ENCODE data around the gene ADAMTSL1.

ADAMTSL1 gene

GRCh38 chr9:18614651-18615050 lies 140.7 kb downstream of the ADAMTSL1 start:
- no peak for DNase-seq

DNA sequence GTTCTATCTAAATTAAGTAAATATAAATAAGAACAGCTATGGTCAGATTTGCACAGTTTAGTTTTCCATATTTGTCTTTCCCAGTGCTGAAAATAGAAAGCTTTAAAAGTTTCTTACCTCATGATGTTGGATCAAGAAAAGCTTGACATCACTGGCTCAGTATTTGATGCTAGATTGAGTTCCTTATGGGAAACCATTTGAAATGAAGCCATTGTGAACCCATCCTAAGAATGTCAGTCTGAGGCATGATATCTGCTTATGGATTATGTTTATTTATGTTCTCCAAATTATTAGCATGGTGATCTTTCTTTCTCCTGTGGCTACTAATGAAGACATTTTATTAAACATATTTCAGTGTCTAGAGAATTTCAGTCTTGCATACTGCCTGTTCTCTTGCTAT lies 143.0 kb downstream of the ADAMTSL1 start:
- no peak for DNase-seq

- no peak for DNase-seq
Measured at GRCh38 chr9:18617759-18618158, 143.8 kb downstream of the ADAMTSL1 start.

DNA sequence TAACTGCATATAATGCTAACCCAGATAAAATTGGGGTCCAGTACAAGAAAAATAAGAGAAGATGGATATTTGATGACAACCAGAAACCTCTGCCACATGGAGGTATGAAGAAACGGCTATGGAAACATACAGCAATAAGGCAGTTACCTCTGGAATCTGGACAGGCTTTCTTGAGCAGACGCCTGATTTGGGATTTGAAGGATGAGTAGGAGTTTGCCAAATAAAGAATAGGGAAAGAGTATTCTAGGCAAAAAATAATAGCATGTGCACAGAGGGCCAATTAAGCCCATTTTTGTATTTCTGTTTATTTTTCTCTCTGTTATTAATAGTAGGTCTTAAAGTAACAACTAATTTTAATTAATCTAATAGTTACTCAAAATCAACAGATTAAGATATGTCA lies 144.9 kb downstream of the ADAMTSL1 start:
- no peak for DNase-seq

GRCh38 chr9:18622186-18622836 lies 148.4 kb downstream of the ADAMTSL1 start:
- no peak for DNase-seq

GRCh38 chr9:18623221-18624079 lies 149.5 kb downstream of the ADAMTSL1 start:
- no peak for DNase-seq

- DNase-seq: no peak
Measured at GRCh38 chr9:18626046-18626698, 152.2 kb downstream of the ADAMTSL1 start.

DNA sequence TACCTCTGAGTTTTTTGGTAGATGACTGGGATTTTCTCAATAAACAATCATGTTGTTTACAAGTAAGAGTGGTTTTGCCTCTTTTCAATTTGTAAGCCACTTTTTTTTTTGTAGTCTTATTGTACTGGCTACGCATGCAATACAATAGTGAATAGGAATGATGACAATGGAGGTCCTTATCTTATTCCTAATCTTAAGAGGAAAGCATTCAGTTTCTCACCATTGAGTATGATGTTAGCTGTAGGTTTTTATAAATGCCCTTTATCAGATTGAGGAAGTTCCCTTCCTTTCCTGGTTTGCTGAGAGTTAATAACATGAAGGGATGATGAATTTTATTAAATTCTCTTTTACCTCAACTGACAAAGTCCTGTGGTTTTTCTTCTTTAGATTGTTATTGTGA lies 155.2 kb downstream of the ADAMTSL1 start:
- DNase-seq: no peak

- no peak for DNase-seq
Measured at GRCh38 chr9:18632632-18633403, 158.9 kb downstream of the ADAMTSL1 start.

DNA sequence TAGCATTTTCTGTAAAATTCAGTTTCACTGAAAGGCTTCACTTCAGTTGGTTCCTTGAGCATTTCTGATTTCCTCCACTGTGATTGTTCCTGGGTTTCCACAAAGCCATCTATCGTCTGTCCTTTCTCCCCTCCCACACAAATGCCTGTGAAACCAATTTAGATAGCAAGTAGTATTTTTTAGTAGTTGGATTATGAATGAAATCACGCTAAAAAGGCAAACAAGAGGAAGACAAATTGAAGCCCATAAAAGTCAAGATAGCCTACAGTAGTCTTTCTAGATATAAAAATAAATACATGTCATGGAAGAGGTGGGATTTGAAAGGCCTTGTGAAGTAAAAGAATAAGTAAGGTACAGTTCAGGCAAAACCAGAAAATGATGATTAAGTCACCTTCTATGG lies 162.8 kb downstream of the ADAMTSL1 start:
- no peak for DNase-seq

DNA sequence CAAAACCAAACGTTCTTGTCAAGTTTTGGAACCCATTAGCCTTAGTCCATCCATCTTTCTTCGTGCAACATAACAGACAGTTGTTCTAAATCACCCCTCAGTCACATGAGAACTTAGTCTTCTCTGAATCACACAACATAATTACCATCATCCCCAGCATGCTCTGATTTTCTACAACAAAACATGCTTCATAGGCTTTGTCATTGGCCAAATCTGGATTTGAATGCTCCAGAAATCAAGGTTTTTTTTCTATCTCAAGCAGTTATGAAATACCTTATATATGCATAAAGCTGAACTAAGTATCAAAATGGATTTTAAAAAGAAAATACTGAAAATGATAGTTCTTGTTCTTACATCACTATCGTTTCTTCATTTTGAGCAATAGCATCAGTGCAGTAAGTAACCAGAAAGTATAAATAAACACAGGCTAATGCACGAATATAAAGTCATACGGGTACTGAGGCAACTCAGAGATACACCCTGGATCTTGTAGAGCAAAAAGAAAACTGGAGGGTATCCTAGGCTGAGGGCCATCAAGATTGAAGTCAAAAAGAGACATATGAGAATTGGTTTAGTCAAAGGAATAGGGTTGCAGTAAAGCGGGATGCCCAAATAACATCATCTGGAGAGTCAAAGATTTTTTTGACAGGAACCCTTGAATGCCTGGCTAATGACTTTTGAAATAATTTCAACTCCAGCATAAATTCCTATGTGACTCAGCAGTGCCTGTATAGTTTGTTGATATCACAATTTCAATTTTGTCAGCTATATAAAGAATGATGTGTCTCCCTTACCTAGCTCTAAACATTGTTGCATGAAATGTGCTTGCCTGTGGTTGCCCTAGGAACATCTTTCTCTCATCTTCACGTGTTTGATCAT lies 164.7 kb downstream of the ADAMTSL1 start:
- DNase-seq: no peak

GRCh38 chr9:18639911-18640310 lies 166.0 kb downstream of the ADAMTSL1 start:
- no peak for DNase-seq

- no peak for DNase-seq
Measured at GRCh38 chr9:18658804-18659705, 185.1 kb downstream of the ADAMTSL1 start.

- DNase-seq: no peak
Measured at GRCh38 chr9:18660001-18660400, 186.0 kb downstream of the ADAMTSL1 start.

DNA sequence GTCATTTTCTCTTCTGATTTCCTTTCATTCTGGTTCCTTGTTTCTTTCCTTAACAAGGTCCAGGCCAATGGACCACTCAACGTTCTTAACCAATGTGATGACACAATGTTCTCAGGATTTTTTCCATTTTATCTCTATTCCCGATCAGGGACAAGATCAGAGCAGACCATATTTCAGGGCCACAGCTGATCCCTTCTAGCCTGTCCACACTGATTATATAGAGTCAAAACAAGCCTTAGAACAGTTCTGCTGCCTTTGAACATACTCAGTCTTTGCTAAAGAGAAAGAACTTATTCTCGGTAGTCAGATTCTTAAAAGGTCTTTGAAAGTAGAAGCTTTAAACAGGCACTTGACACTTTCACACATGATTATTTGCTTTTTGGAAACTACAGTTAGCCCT lies 188.4 kb downstream of the ADAMTSL1 start:
- DNase-seq: no peak

GRCh38 chr9:18665947-18666346 lies 192.0 kb downstream of the ADAMTSL1 start:
- no peak for DNase-seq

GRCh38 chr9:18666348-18666747 lies 192.4 kb downstream of the ADAMTSL1 start:
- no peak for DNase-seq

GRCh38 chr9:18666986-18667772 lies 193.2 kb downstream of the ADAMTSL1 start:
- no peak for DNase-seq

DNA sequence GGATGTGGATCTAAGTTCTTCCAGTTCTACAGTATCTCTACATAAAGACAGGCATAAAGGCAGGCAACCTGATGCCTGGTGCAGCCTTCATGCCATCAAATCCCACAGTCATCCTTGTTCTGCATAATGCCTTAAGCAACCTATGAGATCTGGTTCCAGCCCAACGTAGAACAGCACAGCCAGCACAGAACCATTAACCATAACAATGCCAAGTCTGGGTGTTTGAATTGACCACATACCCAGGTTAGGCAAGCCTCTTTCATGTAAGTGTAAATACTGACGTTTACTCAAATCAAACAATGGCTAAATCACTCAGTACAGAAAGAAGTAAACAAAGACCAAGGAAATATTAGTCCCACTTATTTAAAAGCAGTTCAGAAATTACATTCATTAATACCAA lies 195.0 kb downstream of the ADAMTSL1 start:
- DNase-seq: no peak

DNA sequence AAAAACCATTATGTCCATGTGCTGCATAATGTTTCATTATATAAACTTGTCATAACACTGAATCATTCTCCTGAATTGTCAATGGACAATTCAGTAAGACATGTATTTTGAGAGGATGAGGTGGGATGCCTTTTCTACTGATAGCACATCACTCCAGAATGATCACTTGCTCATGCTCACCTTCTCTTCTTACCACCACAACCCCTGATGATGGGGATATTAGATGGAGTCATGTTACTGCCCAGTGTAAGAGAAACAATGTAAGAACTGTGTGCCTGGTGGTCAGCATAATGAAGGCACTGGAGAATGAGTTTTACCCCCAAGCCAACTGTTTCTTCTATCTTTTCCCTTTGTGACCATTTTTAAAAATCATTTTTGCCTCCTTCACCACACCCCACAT lies 198.8 kb downstream of the ADAMTSL1 start:
- DNase-seq: no peak

Data from T1000 (cell line).